NOMO-1 (cell line): ENCODE data around the gene BBS5.
"Not testable (repeated sequence)": the region's sequence is repeated elsewhere in the genome, so short reads cannot be mapped to it uniquely, and the experiment has no call there.

Source experiments
- DNase-seq, 2 experiments: peaks; one replicate each; lab custom pipeline; 2025; ENCODE audit not compliant: unreplicated experiment in 2 of 2; lab: John Stamatoyannopoulos, UW

BBS5 gene

GRCh38 chr2:169539460-169539859 lies 60.2 kb downstream of the BBS5 start:
- DNase-seq, result not testable (repeated sequence)

GRCh38 chr2:169540146-169540545 lies 60.9 kb downstream of the BBS5 start:
- no peak for DNase-seq

GRCh38 chr2:169542433-169542832 lies 63.1 kb downstream of the BBS5 start:
- DNase-seq, result no peak

GRCh38 chr2:169546756-169547155 lies 67.5 kb downstream of the BBS5 start:
- no peak for DNase-seq
